NCI-H2171 (cell line): ENCODE measurements around the gene ASXL1.
"Not testable (repeated sequence)": the region's sequence is repeated elsewhere in the genome, so short reads cannot be mapped to it uniquely, and the experiment has no call there.

Source experiments
- DNase-seq: peaks from one replicate; lab custom pipeline; 2025; lab: John Stamatoyannopoulos, UW

ASXL1 gene

DNA sequence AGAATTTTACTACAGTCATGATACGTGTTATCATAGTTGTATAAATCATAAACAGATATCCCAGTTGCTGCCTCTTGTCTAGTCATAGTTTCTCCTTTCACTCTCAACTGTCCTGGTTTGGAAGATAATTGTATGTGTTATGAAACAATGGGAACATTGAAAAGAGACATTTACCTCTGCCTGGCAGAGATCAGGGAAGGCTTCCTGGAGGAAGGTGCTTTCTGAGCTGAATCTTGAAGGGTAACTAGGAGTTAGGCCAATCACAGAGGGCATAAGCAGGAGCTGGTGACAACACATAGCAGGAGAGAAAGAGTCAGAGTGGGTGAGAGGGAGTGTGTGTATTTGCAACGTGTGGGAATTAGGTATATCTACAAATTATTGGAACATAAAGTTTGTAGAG, 5.4 kb downstream of the ASXL1 start:
- no peak for DNase-seq

GRCh38 chr20:32364554-32365208, 6.5 kb downstream of the ASXL1 start:
- peak; percentile 52 for DNase-seq

DNA sequence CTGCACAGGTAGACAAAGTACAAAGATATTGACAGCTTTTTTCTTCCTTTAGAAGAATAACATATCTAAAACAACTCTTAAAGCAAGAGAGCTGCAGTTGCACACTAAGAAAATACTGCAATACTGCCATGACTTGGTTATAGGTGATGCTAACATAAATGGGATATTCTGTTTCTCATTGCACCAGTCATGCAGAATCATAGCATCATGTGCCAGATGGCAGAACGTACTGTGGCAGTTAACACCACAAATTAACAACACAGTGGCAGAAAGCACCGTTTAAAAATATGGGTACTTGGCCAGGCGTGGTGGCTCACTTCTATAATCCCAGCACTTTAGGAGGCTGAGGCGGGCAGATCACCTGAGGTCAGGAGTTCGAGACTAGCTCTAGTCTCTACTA, 7.4 kb downstream of the ASXL1 start:
- DNase-seq = peak; percentile 92

DNA sequence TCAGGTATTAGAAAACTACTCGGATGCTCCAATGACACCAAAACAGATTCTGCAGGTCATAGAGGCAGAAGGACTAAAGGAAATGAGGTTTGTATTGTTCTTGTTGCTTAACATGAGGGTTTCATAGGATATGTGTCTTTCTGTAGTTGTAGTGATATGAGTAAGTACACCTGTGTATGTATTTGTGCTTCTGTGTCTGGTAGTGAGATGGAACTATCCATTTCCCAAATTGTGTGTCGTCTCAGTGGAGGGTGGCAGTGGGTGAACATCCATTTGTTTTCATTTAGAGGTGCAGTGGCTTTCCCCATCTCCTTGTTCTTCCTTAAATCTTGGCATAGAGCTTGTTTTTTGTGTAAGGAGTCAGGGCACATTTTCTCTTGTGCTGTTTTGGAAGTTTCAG, 8.2 kb downstream of the ASXL1 start:
- DNase-seq = no peak

DNA sequence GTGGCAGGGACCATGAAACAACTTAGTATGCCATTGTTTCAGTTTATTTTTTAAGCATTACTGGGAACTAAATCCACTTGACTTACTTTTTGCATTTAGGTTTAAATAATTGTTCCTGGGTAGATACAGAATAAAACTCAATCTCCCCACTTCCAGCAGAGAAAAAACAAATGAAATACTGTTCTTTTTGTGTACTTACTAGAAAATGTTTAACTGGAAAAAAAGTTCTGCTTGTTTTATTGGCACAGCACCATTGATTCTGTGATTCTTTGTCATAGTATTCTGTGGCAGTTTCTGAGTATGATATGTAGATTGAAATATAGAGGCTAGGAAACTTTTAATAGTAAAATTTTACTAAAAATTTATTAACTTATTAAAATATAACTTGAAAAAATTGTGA, 10.2 kb downstream of the ASXL1 start:
- no peak for DNase-seq

DNA sequence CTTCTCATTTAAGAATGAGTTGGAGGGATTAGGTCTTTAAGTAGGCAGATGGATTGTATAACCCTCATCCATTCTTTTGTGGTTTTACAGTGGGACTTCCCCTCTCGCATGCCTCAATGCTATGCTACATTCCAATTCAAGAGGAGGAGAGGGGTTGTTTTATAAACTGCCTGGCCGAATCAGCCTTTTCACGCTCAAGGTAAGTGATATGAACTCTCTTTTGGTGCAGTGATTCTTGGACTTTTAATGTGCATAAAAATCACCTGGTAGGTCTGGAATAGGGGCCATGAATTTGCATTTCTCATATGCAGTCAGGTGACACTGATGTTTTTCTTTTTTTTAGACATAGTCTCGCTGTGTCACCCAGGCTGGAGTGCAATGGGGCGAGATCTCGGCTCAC, 10.8 kb downstream of the ASXL1 start:
- no peak for DNase-seq

DNA sequence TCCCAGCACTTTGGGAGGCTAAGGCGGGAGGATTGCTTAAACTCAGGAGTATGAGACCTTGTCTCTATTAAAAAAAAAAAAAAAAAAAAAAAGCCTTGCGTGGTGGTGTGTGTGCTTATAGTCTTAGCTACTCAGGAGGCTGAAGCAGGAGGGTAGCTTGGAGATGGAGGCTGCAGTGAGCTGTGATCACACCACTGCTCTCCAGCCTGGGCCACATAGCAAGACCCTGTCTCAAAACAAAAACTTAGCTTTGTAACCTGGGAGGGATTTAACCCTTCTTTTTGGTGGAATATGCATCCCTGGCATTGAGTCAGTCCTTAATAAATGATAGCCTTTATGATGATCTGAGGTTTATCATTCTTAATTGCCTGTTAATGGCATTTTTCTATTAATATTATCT, 12.8 kb downstream of the ASXL1 start:
- no peak for DNase-seq

DNA sequence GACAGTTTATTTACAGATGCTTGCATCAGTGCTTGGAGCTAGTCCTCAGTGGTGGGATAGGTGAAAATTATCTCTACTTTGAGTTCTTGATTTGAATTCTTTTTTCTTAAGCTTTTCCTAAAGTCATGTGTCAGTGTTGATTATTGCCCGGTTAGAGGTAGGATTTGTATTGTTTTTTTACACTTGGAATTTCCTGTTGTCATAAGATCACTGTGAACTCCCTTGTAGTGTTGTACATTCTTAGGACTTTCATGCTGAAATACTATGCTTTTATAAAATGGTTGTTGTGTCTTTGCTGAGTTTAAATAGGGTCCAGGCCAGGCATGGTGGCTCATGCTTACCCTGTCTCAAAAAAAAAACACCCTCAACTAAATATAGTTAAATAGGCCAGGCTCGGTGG, 20.3 kb downstream of the ASXL1 start:
- no peak for DNase-seq

DNA sequence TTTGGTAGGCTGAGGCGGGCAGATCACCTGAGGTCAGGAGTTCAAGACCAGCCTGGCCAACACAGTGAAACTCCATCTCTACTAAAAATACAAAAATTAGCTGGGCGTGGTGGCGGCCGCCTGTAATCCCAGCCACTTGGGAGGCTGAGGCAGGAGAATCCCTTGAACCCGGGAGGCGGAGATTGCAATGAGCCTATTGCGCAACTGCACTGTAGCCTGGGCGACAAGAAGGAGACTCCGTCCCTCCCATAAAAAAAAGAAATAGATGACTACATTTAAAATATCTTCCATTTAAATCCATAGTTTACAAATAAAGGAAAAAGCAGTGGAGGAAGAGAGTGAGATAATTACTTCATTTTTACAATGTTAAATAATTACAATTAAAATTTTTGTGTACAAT, 21.9 kb downstream of the ASXL1 start:
- not testable (repeated sequence) for DNase-seq

GRCh38 chr20:32380745-32381144, 22.6 kb downstream of the ASXL1 start:
- DNase-seq = no peak

- peak; percentile 63 for DNase-seq
Measured at GRCh38 chr20:32382102-32382950, 24.2 kb downstream of the ASXL1 start.

DNA sequence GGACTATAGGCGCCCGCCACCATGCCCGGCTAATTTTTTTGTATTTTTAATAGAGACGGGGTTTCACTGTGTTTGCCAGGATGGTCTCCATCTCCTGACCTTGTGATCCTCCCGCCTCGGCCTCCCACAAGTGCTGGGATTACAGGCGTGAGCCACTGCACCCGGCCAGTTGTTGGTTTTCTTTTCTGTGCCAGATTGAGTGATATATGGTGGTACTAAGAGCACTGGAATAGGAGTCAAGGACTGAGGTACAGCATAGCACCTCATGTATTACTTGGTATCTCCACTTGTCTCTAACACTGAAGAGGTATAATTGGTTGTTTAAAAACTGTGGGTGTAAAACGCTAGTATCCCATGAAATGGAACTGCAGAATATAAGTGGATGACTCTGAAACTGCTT, 25.3 kb downstream of the ASXL1 start:
- not testable (repeated sequence) for DNase-seq

DNA sequence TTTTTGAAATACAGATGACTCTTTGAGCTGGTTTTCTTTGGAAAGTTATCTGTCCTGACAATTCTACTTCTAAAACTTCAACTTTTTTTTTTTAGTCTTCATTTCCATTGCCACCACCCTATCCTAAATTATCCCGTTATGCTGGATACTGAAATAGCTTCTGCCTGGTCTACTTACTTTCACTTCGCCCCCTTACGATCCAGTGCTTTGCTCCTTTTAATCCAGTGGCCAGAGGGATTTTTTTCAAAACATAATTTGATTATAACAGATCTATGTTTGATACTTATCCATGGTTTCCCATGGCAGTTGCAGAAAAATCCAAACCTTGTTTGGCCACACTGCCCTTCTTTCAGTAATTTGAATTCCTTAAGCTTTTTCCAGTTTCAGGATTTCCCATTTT, 27.4 kb downstream of the ASXL1 start:
- DNase-seq = no peak

- DNase-seq = no peak
Measured at GRCh38 chr20:32386091-32386490, 28.0 kb downstream of the ASXL1 start.

DNA sequence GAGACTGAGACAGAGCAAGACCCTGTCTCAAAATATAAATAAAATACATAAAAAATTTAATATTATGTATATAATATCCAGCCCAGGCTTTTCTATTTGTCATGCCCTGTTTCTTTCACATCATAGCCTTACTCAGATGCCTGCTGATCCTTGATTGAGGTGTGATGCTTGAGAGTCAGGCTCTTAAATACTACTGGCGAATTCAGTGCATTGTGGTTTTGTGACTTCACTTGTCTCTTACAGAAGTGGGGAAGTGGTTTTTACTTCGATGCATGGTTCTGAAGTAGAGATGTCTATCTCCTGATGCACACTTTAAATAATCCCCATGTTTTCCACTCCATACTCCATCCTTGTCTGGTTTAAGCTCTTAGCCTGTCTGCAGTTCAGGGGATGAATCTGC, 29.1 kb downstream of the ASXL1 start:
- DNase-seq = no peak

DNA sequence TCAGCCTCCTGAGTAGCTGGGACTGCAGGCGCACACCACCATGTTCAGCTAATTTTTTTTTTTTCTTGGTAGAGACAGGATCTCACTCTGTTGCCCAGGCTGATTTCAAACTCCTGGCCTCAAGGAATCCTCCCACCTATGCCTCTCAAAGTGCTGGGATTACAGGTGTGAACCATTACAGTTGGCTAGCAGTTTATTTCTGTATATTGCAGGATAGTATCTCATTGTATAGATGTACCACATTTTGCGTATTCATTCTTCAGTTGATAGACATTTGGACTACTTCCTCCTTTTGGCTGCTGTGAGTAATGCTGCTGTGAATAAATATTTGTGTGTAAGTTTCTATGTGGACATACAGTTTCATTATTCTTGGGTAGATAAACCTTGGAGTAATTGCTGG, 32.9 kb downstream of the ASXL1 start:
- DNase-seq = no peak

DNA sequence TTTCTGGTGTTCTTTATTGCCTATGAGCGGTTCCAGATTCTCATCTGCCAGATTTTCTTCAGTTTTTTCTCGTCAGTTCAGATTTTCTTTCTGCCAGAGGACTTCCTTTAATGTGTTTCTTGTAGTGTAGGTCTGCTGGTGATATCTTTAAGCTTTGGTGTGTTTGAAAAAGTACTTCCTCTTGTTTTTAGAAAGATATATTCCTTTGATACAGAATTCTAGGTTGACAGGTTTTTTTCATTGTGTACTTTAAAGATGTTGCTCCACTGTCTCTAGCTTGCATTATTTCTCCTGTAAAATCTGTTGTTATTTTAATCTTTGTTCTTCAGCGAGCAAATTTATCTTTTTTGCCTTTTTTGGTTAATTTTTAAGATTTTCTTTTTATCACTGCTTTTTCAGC, 36.9 kb downstream of the ASXL1 start:
- DNase-seq = no peak

- DNase-seq = no peak
Measured at GRCh38 chr20:32396646-32397160, 38.6 kb downstream of the ASXL1 start.

- no peak for DNase-seq
Measured at GRCh38 chr20:32397567-32398084, 39.5 kb downstream of the ASXL1 start.

DNA sequence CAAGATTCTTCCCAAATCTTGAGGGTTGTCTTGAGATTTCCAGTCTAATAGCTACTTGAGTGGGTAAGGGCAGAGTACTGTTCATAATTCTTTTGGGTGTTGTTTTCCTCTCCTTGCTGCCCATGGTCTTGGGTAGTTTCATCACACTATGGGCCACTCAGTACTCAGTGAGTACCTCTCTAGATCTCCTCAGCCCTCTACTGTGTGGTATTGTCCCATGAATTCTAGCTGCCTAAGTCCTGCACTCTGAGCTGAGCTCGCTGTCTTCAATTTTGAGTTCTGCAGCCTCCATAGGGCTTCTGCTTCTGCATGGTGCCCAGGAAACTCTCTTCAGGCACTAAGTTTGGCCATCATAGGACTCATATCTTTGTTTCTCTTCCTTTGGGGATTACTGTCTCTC, 42.3 kb downstream of the ASXL1 start:
- no peak for DNase-seq

DNA sequence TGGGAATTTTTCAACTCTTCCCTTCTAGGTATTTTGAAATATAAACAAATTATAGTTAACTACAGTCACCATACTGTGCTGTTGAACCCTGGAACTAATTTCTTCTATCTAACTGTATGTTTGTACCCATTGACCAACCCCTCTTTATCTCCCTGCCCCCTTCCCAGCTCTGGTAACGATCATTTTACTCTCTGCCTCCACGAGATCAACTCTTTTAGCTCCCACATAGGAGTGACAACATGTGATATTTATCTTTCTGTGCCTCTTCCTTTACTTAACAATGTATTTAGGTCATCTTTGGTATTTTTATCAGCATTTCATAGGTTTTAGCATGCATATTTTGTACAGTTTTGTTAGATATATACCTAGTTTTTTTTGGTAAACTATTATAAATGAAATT, 45.9 kb downstream of the ASXL1 start:
- no peak for DNase-seq

GRCh38 chr20:32406701-32407100, 48.6 kb downstream of the ASXL1 start:
- DNase-seq = no peak

GRCh38 chr20:32407131-32407750, 49.1 kb downstream of the ASXL1 start:
- not testable (repeated sequence) for DNase-seq
